ENCODE measurements around the gene COL7A1.

COL7A1 gene

GRCh38 chr3:48564022-48564421 lies 31.1 kb downstream of the COL7A1 start:
- TF ChIP-seq CTCF (IDR thresholded peaks at IDR 0.05; ENCODE audit: low read depth, low read length), result no peak
- Histone ChIP-seq H3K27me3 (ENCODE audit: insufficient read depth, low read depth, severe bottlenecking) (no peaks in the 10 kb centered on the region), H3K27ac (peak overlapping the region; percentile 80), H3K36me3 (peaks cover 2% of the 10 kb centered on the region; the same call in 1 of the 2 replicates), H3K9me3 (ENCODE audit: severe bottlenecking) (no peaks in the 10 kb centered on the region), H3K4me3 (ENCODE audit: low read depth, low read length) (no peak overlapping the region)
- no peak for DNase-seq

GRCh38 chr3:48563382-48563918 lies 31.7 kb downstream of the COL7A1 start, which contains the start of gene UCN2:
UCN2 (minus strand) TSS chr3:48563781; CDS start chr3:48563124, 657 bp downstream.
- Histone ChIP-seq H3K27me3 (ENCODE audit: insufficient read depth, low read depth, severe bottlenecking) (no peaks in the 10 kb centered on the region), H3K4me3 (ENCODE audit: low read depth, low read length) (no peak within 1 kb of the TSS), H3K27ac (peak within 1 kb of the TSS; percentile 80), H3K9me3 (ENCODE audit: severe bottlenecking) (no peaks in the 10 kb centered on the region), H3K36me3 (peaks cover 2% of the 10 kb centered on the region; the same call in 1 of the 2 replicates)
- peak; percentile 54 for DNase-seq
- peak; percentile 24; the same call in 1 of the 2 replicates for TF ChIP-seq CTCF (IDR thresholded peaks at IDR 0.05; ENCODE audit: low read depth, low read length)

GRCh38 chr3:48562367-48563095 lies 32.6 kb downstream of the COL7A1 start:
- TF ChIP-seq CTCF (IDR thresholded peaks at IDR 0.05; ENCODE audit: low read depth, low read length), result no peak
- Histone ChIP-seq H3K9me3 (ENCODE audit: severe bottlenecking) (no peaks in the 10 kb centered on the region), H3K4me3 (ENCODE audit: low read depth, low read length) (no peak overlapping the region), H3K36me3 (peaks cover 2% of the 10 kb centered on the region; the same call in 1 of the 2 replicates), H3K27me3 (ENCODE audit: insufficient read depth, low read depth, severe bottlenecking) (no peaks in the 10 kb centered on the region), H3K27ac (peak overlapping the region; percentile 80)
- no peak for DNase-seq

GRCh38 chr3:48561045-48561736 lies 33.9 kb downstream of the COL7A1 start:
- no peaks in the 10 kb centered on the region for H3K9me3 ChIP-seq (ENCODE audit: severe bottlenecking)
- H3K4me3 ChIP-seq (ENCODE audit: low read depth, low read length), result peak overlapping the region; percentile 50
- peak; percentile 60 for TF ChIP-seq CTCF (IDR thresholded peaks at IDR 0.05; ENCODE audit: low read depth, low read length)
- no peaks in the 10 kb centered on the region for H3K27me3 ChIP-seq (ENCODE audit: insufficient read depth, low read depth, severe bottlenecking)
- peaks cover 2% of the 10 kb centered on the region; the same call in 1 of the 2 replicates for H3K36me3 ChIP-seq
- H3K27ac ChIP-seq, result peak overlapping the region; percentile 77
- DNase-seq, result peak; percentile 96

GRCh38 chr3:48560648-48561018 lies 34.5 kb downstream of the COL7A1 start:
- peak; percentile 86 for DNase-seq
- H3K27ac ChIP-seq, result peak overlapping the region; percentile 77

More at GRCh38 chr3:48560648-48561018, 34.5 kb downstream of the COL7A1 start:
- Histone ChIP-seq H3K9me3 (ENCODE audit: severe bottlenecking) (no peaks in the 10 kb centered on the region), H3K4me3 (ENCODE audit: low read depth, low read length) (peak overlapping the region; percentile 50), H3K36me3 (peaks cover 2% of the 10 kb centered on the region; the same call in 1 of the 2 replicates), H3K27me3 (ENCODE audit: insufficient read depth, low read depth, severe bottlenecking) (no peaks in the 10 kb centered on the region)
- TF ChIP-seq CTCF (IDR thresholded peaks at IDR 0.05; ENCODE audit: low read depth, low read length), result no peak

All from WERI-Rb-1 (cell line).